Psoas muscle (tissue), 8 donors: ENCODE data around the gene LSAMP. TPM values are rescaled to one million over a fixed set of nuclear protein-coding genes. Genes with fewer than 3 reads are reported as not detected.

ENCODE experiments used
- ATAC-seq, 4 donors: fragments of 200-7000 bp; cut with Tn5 transposase; one replicate each; pipeline ENCODE4 v1.9.1; 2020; ENCODE audit warnings: moderate library complexity in 3 of 4, mild to moderate bottlenecking in 2 of 4
- DNase-seq, 2 donors: peaks; one replicate each; pipeline ENCODE4 v3.0.0-alpha.2; 2020
- H3K27ac ChIP-seq: fragments of 200-600 bp; one replicate; pipeline ENCODE4 v1.8.0; 2022
- H3K27me3 ChIP-seq, 3 donors: fragments of 200-600 bp in 1 of 3; one replicate each; pipeline versions ENCODE4 v1.6.1 to v1.8.0; 2013 to 2022; ENCODE audit warnings: low read length in 2 of 3, mild to moderate bottlenecking in 2 of 3, moderate library complexity in 1 of 3; ENCODE audit not compliant: insufficient read depth in 3 of 3
- H3K36me3 ChIP-seq, 2 donors: fragments of 200-600 bp in 1 of 2; one replicate each; pipeline versions ENCODE4 v1.6.1 to v1.8.0; 2013 to 2022; ENCODE audit warnings: low read depth in 1 of 2, mild to moderate bottlenecking in 1 of 2, moderate library complexity in 1 of 2; ENCODE audit not compliant: insufficient read depth in 1 of 2
- H3K4me1 ChIP-seq: fragments of 200-600 bp; one replicate; pipeline ENCODE4 v1.8.0; 2022
- H3K4me3 ChIP-seq: fragments of 200-600 bp; one replicate; pipeline ENCODE4 v1.8.0; 2022; ENCODE audit warnings: mild to moderate bottlenecking
- H3K9me3 ChIP-seq: fragments of 200-600 bp; one replicate; pipeline ENCODE4 v1.8.0; 2022
- WGBS, 3 donors: extraction: QIAGEN DNeasy Blood & Tissue Kit; methylation state at CpG; one replicate each; pipeline versions ENCODE4 v1.1.6 to v1.1.7; 2013; 5-methylcytosine and 5-hydroxymethylcytosine counted together
- intact Hi-C, 2 donors: fragments of 100-400 bp; cut with DNase I; formaldehyde crosslinking; loops; one replicate each; pipeline versions ENCODE4 v1.11.0 to v1.14.2; 2022
- polyA plus RNA-seq, 3 donors: library from polyadenylated mRNA; stranded (reverse); fragments of 200-250 nt; gene quantifications; one replicate each; pipeline ENCODE4 v1.2.3, GENCODE V29; 2013
- total RNA-seq, 4 donors: library from RNA; stranded (reverse); fragmentation: NEBNext Ultra II Directional in 2 of 4; extraction: Animal tissue kit (Norgen Biotek cat#: 25700) in 2 of 4; gene quantifications; one replicate each; pipeline versions ENCODE4 v1.2.1 to v1.2.4, GENCODE V29; 2021 to 2023
- TF ChIP-seq, protein P1 (sequence below): fragments of 200-600 bp; IDR thresholded peaks from one replicate; pipeline ENCODE4 v1.8.0; 2022; ENCODE audit warnings: antibody characterized with exemption
- donor health status: healthy with polysubstance abuse.
- donor health status: DM: no; HTN: no; CAD: no; lungs with moderate emphysema.
- donor health status: Bipolar disorder and iron deficiency.
- donor health status: healthy.
- donor health status: DM: yes; HTN: yes; CAD: no.
- donor health status: DM: no; HTN: no; CAD: no.
- donor health status: DM: no; HTN: no; CAD: no.
- donor health status: DM: yes; HTN: yes; CAD: no.

The LSAMP gene
- total and polyA plus RNA-seq, 7 donors, result 0.01 to 0.17 (median 0.04) TPM; not detected in 4

DNA sequence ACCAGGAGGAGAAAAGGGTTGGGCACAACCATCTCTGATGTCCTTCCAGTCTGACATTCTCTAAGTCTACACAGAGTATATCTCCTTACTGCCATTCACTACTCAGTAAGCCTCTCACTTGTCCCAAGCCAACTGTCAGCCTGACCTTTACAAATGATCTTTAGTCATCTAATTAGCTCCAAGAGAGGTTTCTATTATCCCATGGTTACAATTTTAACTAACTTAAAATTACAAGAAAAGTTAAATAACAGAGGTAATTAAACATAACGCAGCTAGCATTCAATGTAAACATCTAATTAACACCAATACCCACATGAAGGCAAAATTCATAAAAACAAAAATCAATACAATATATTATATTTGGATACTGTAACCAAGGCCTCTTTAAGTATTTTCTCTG is 126.9 kb downstream of the LSAMP start:
- Histone ChIP-seq H3K4me3 (no peak overlapping the region), H3K27ac (no peak overlapping the region), H3K9me3 (no peaks in the 10 kb centered on the region), H3K4me1 (no peaks in the 10 kb centered on the region), H3K36me3 (no peaks in the 10 kb centered on the region), H3K27me3 (no peaks in the 10 kb centered on the region)
- intact Hi-C loops, result no loop called here
- DNase-seq (no peak), ATAC-seq (no peak)
- 94 to 95% (median 94%) methylated on average over 1 of the region's 1 CpG for WGBS, 3 donors
- TF ChIP-seq, protein P1, sequence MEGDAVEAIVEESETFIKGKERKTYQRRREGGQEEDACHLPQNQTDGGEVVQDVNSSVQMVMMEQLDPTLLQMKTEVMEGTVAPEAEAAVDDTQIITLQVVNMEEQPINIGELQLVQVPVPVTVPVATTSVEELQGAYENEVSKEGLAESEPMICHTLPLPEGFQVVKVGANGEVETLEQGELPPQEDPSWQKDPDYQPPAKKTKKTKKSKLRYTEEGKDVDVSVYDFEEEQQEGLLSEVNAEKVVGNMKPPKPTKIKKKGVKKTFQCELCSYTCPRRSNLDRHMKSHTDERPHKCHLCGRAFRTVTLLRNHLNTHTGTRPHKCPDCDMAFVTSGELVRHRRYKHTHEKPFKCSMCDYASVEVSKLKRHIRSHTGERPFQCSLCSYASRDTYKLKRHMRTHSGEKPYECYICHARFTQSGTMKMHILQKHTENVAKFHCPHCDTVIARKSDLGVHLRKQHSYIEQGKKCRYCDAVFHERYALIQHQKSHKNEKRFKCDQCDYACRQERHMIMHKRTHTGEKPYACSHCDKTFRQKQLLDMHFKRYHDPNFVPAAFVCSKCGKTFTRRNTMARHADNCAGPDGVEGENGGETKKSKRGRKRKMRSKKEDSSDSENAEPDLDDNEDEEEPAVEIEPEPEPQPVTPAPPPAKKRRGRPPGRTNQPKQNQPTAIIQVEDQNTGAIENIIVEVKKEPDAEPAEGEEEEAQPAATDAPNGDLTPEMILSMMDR, result no peak

GRCh38 chr3:116316771-116317170 is 128.5 kb downstream of the LSAMP start:
- ATAC-seq, result no peak
- TF ChIP-seq, protein P1, result no peak
- 67 to 83% (median 77%) methylated on average over 3 of the region's 3 CpGs for WGBS, 3 donors
- no peaks in the 10 kb centered on the region for H3K36me3 ChIP-seq
- no peaks in the 10 kb centered on the region for H3K9me3 ChIP-seq
- DNase-seq, result no peak
- no peaks in the 10 kb centered on the region for H3K4me1 ChIP-seq
- H3K27ac ChIP-seq, result no peak overlapping the region
- H3K4me3 ChIP-seq, result no peak overlapping the region
- intact Hi-C loops, result no loop called here
- H3K27me3 ChIP-seq, result no peaks in the 10 kb centered on the region

DNA sequence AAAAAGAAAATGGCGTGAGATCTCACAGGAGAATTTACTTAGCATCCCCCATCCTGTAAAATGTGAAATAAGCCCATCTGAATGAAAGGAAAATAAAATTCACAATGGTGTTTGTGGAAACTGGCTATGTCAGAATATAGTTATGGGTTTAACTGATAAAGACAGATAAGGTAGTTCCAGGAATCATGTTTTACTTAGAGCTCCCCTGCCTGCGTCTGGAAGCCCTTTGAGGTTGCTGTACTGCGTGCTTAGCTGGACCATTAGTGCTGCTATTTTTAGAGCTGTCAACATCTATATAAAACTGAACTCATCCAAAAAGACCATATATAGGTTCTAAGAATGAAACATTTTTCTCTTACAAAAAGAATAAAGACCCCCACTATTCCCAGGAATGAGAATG is 130.8 kb downstream of the LSAMP start:
- no peak overlapping the region for H3K4me3 ChIP-seq
- DNase-seq (no peak), ATAC-seq (no peak)
- H3K27me3 ChIP-seq, result no peaks in the 10 kb centered on the region
- H3K9me3 ChIP-seq, result no peaks in the 10 kb centered on the region
- TF ChIP-seq, protein P1, result no peak
- H3K27ac ChIP-seq, result no peak overlapping the region
- no peaks in the 10 kb centered on the region for H3K36me3 ChIP-seq
- WGBS, 3 donors, result 53 to 69% (median 61%) methylated on average over 3 of the region's 3 CpGs
- intact Hi-C loops, result no loop called here
- no peaks in the 10 kb centered on the region for H3K4me1 ChIP-seq

GRCh38 chr3:116306720-116307119 is 138.6 kb downstream of the LSAMP start:
- intact Hi-C loops, result no loop called here
- TF ChIP-seq, protein P1, result no peak
- Histone ChIP-seq H3K27ac (no peak overlapping the region), H3K36me3 (no peaks in the 10 kb centered on the region), H3K4me1 (no peaks in the 10 kb centered on the region), H3K4me3 (no peak overlapping the region), H3K9me3 (no peaks in the 10 kb centered on the region), H3K27me3 (no peaks in the 10 kb centered on the region)
- ATAC-seq (no peak), DNase-seq (no peak)
- 53 to 63% (median 63%) methylated on average over 2 of the region's 2 CpGs for WGBS, 3 donors

- ATAC-seq, result no peak
These were observed 139.1 kb downstream of the LSAMP start for GRCh38 chr3:116306149-116306548.

More at GRCh38 chr3:116306149-116306548, 139.1 kb downstream of the LSAMP start:
- Histone ChIP-seq H3K9me3 (no peaks in the 10 kb centered on the region), H3K27me3 (no peaks in the 10 kb centered on the region), H3K4me1 (no peaks in the 10 kb centered on the region), H3K36me3 (no peaks in the 10 kb centered on the region), H3K4me3 (no peak overlapping the region), H3K27ac (no peak overlapping the region)
- intact Hi-C loops, result no loop called here
- TF ChIP-seq, protein P1, result no peak
- 92 to 94% (median 94%) methylated on average over 1 of the region's 1 CpG for WGBS, 3 donors
- no peak for DNase-seq
